ENCODE results near the gene GALNT10. TPM values are rescaled to one million over a fixed set of nuclear protein-coding genes. Genes with fewer than 3 reads are reported as not detected.

Gene GALNT10
- total and polyA plus RNA-seq, 10 donors, result 7.6 to 50.2 (median 43.5) TPM

DNA sequence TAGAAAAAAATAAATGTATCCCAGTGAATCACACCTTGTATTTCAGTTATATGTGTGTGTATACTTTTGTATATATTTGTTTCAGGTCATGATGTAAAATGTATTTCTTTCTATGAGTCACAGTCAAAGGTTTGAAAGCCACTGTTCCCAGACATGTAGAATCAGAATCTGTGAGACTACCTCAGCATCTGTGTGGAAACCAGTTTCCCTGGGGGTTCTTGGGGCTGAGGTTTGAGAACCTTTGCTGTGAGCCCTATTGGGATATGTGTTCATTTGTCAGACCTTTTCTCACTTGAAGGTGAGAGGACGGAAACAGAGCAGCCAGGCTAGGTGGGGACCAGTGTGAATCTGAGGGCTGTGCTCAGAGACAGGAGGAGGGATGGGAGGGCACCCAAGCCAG lies 176.6 kb downstream of the GALNT10 start:
- H3K4me1 ChIP-seq, result peaks cover 0 to 25% (median 12%) of the 10 kb centered on the region in 6 donors
- peaks cover 0 to 32% (median 0%) of the 10 kb centered on the region in 6 donors for H3K36me3 ChIP-seq
- no peak overlapping the region for H3K4me3 ChIP-seq
- no peak for DNase-seq
- peak overlapping the region in 2 of 8 donors; percentile 19 to 57 for H3K27ac ChIP-seq
- no peaks in the 10 kb centered on the region for H3K9me3 ChIP-seq
- no peaks in the 10 kb centered on the region for H3K27me3 ChIP-seq (replicated peaks in 1 of 7)
- TF ChIP-seq POLR2AphosphoS5 (IDR thresholded peaks at IDR 0.05), result no peak
- TF ChIP-seq, protein P1, sequence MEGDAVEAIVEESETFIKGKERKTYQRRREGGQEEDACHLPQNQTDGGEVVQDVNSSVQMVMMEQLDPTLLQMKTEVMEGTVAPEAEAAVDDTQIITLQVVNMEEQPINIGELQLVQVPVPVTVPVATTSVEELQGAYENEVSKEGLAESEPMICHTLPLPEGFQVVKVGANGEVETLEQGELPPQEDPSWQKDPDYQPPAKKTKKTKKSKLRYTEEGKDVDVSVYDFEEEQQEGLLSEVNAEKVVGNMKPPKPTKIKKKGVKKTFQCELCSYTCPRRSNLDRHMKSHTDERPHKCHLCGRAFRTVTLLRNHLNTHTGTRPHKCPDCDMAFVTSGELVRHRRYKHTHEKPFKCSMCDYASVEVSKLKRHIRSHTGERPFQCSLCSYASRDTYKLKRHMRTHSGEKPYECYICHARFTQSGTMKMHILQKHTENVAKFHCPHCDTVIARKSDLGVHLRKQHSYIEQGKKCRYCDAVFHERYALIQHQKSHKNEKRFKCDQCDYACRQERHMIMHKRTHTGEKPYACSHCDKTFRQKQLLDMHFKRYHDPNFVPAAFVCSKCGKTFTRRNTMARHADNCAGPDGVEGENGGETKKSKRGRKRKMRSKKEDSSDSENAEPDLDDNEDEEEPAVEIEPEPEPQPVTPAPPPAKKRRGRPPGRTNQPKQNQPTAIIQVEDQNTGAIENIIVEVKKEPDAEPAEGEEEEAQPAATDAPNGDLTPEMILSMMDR (IDR thresholded peaks at IDR 0.05 in 8 of 11, conservative IDR thresholded peaks at IDR 0.05 in 3 of 11), result no peak
- TF ChIP-seq POLR2A (IDR thresholded peaks at IDR 0.05), result no peak
- intact Hi-C loops (cut with DNase I; ENCODE audit: low total_unique reads), result no loop called here
- 89 to 100% (median 96%) methylated on average over 1 of the region's 1 CpG for WGBS, 5 donors

DNA sequence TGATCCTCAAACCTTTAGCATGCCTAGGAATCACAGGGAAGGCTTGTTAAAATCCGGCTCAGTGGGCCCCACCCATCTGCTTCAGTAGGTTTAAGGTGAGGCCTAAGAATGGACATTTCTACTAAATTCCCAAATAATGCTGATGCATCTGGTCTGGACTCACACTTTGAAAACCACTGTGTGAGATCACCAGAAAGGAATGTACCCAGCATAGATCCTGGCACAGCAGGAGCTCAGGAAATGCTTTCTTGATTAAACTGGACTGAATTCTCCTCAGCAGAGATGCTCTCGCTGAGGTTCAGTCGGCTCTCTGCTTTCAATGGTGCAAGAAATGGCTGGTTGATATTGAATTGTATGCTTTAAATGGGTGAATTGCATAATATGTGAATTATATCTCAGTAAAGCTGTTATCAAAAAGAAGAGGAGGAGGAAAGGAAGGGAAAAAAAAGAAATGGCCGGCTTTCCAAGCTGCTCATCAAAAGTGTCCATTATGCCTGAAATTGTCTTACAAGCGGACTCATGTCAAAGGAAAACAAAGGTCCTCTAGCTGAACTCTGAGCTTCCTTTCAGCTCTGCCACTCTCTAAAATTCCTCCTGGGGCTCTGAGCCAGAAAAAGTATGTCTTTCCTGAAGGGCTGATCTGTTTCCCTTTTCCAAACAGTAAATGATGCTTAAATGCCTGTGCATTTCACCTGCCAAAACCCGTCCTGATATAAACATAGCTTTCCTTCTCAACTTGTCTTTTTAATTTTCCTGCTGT lies 177.7 kb downstream of the GALNT10 start:
- intact Hi-C loops (cut with DNase I; ENCODE audit: low total_unique reads), result no loop called here
- Histone ChIP-seq H3K4me1 (peaks cover 0 to 31% (median 12%) of the 10 kb centered on the region in 6 donors), H3K27me3 (replicated peaks in 1 of 7) (no peaks in the 10 kb centered on the region), H3K27ac (peak overlapping the region in 5 of 8 donors; percentile 3 to 66 (median 47)), H3K9me3 (no peaks in the 10 kb centered on the region), H3K36me3 (peaks cover 0 to 38% (median 0%) of the 10 kb centered on the region in 6 donors), H3K4me3 (no peak overlapping the region)
- TF ChIP-seq POLR2AphosphoS5 (IDR thresholded peaks at IDR 0.05) (no peak), POLR2A (IDR thresholded peaks at IDR 0.05) (no peak)
- TF ChIP-seq, protein P1 (IDR thresholded peaks at IDR 0.05 in 8 of 11, conservative IDR thresholded peaks at IDR 0.05 in 3 of 11), result no peak
- DNase-seq, result no peak
- 54 to 77% (median 73%) methylated on average over 6 of the region's 6 CpGs for WGBS, 5 donors

DNA sequence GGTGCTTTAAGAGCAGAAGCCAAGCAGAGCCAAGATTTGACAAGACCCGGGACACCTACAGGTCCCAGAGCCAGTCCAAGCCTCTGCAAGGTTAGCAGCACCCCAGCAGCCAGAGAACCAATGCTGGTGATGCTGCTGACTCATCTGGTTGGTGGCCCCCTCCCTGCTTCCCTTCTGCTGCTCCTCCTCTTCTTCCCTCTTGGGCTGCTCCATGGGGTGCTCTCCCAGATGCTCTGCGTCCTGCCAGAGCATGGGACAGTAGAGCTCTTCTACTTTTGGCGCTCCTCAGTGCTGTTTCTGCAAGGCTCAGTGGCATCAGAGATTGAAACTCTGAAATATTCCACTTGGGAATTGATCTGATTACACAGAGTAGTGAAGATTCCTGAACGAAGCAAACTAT lies 179.1 kb downstream of the GALNT10 start:
- 94 to 98% (median 96%) methylated on average over 4 of the region's 4 CpGs for WGBS, 5 donors
- H3K27ac ChIP-seq, result no peak overlapping the region

DNA sequence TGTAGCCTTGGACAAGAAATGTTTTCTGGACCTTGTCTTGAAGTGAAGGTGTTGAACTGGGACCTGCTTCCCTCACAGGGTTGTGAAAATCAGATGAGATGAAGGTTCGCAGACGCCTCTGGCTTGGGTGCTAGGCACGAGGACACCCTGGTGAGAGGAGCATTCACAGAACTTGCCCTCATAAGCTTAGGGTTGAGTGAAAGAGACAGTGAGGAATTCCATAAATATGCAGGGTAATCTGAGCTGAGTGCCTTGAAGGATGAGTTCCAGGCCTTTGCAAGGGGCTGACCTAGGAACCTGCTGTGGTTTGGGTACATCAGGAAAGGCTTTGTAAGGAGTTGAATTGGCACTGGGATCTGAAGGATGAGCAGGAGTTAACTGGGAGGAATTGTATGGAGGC lies 179.6 kb downstream of the GALNT10 start:
- no peak for TF ChIP-seq POLR2AphosphoS5 (IDR thresholded peaks at IDR 0.05)
- TF ChIP-seq POLR2A (IDR thresholded peaks at IDR 0.05), result no peak
- TF ChIP-seq, protein P1 (IDR thresholded peaks at IDR 0.05 in 8 of 11, conservative IDR thresholded peaks at IDR 0.05 in 3 of 11), result no peak
- Histone ChIP-seq H3K27me3 (replicated peaks in 1 of 7) (no peaks in the 10 kb centered on the region), H3K36me3 (peaks cover 0 to 36% (median under 1%) of the 10 kb centered on the region in 6 donors), H3K4me3 (no peak overlapping the region), H3K4me1 (peaks cover 0 to 31% (median 12%) of the 10 kb centered on the region in 6 donors), H3K9me3 (no peaks in the 10 kb centered on the region), H3K27ac (no peak overlapping the region)
- intact Hi-C loops (cut with DNase I; ENCODE audit: low total_unique reads), result no loop called here
- 90 to 98% (median 96%) methylated on average over 3 of the region's 3 CpGs for WGBS, 5 donors
- DNase-seq, result no peak

More for the DNA sequence above, 179.1 kb downstream of the GALNT10 start:
- H3K36me3 ChIP-seq, result peaks cover 0 to 34% (median 0%) of the 10 kb centered on the region in 6 donors
- H3K27me3 ChIP-seq (replicated peaks in 1 of 7), result no peaks in the 10 kb centered on the region
- no peak for TF ChIP-seq POLR2AphosphoS5 (IDR thresholded peaks at IDR 0.05)
- TF ChIP-seq, protein P1 (IDR thresholded peaks at IDR 0.05 in 8 of 11, conservative IDR thresholded peaks at IDR 0.05 in 3 of 11), result no peak
- TF ChIP-seq POLR2A (IDR thresholded peaks at IDR 0.05), result no peak
- no peak for DNase-seq
- H3K4me3 ChIP-seq, result no peak overlapping the region
- peaks cover 0 to 31% (median 12%) of the 10 kb centered on the region in 6 donors for H3K4me1 ChIP-seq
- H3K9me3 ChIP-seq, result no peaks in the 10 kb centered on the region
- intact Hi-C loops (cut with DNase I; ENCODE audit: low total_unique reads), result no loop called here

Measured in spleen (tissue), 11 donors.